Nephron progenitor cell (in vitro differentiated cells): Measurements from ENCODE around the gene KCNH5.

Experiments
- DNase-seq: peaks from one replicate; pipeline ENCODE4 v3.0.0; 2021
- H3K27ac Mint-ChIP-seq: 2 replicates; pipeline ENCODE4 v1.8.0; 2021; ENCODE audit warnings: mild to moderate bottlenecking, moderate library complexity, mixed read lengths
- H3K27me3 Mint-ChIP-seq: 2 replicates; pipeline ENCODE4 v1.8.0; 2021; ENCODE audit warnings: mild to moderate bottlenecking, low read depth, mixed read lengths; ENCODE audit not compliant: poor library complexity
- H3K36me3 Mint-ChIP-seq: 2 replicates; pipeline ENCODE4 v1.8.0; 2021; ENCODE audit warnings: low read depth, mixed read lengths
- H3K4me1 Mint-ChIP-seq: 2 replicates; pipeline ENCODE4 v1.8.0; 2021; ENCODE audit warnings: mixed read lengths
- H3K4me3 Mint-ChIP-seq: 2 replicates; pipeline ENCODE4 v1.8.0; 2021; ENCODE audit warnings: mild to moderate bottlenecking, moderate library complexity, mixed read lengths
- H3K9me3 Mint-ChIP-seq: 2 replicates; pipeline ENCODE4 v1.8.0; 2021; ENCODE audit warnings: mild to moderate bottlenecking, moderate library complexity, mixed read lengths
- CTCF ChIP-seq: fragments of 200-600 bp; sonication (generic); IDR thresholded peaks from 2 replicates; pipeline ENCODE4 v1.5.0; 2021; ENCODE audit warnings: antibody characterized with exemption

Gene KCNH5

DNA sequence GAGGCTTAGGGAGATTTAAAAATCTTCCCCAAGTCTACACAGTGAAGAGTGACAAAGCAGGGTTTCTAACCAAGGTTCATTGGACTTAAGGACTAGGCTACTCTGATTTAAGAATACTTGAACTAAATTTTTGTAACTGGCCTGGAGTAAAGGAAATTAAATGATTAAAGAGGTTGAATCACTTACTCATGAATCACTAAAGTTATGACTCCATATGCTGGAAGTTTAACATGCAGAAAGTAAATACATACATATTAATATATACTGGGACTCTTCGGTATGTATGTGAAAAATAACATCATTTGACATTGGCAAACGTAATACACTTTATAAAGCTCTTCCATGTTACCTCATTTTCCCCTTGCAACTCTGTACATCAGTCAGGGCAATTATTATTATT lies 322.9 kb downstream of the KCNH5 start:
- no peak for DNase-seq
- Mint-ChIP-seq H3K27me3 (peaks cover 4% of the 10 kb centered on the region), H3K36me3 (peaks cover 18% of the 10 kb centered on the region), H3K4me1 (no peaks in the 10 kb centered on the region), H3K9me3 (no peaks in the 10 kb centered on the region), H3K4me3 (no peak overlapping the region), H3K27ac (no peak overlapping the region)
- no peak for TF ChIP-seq CTCF

- no peaks in the 10 kb centered on the region for H3K9me3 Mint-ChIP-seq
- no peak for TF ChIP-seq CTCF
Observed at GRCh38 chr14:62718629-62719028, 326.6 kb downstream of the KCNH5 start.

GRCh38 chr14:62711351-62712023 lies 333.8 kb downstream of the KCNH5 start:
- no peaks in the 10 kb centered on the region for H3K9me3 Mint-ChIP-seq
- H3K27ac Mint-ChIP-seq = peak overlapping the region; percentile 77
- H3K4me3 Mint-ChIP-seq = no peak overlapping the region
- H3K36me3 Mint-ChIP-seq = peaks cover 12% of the 10 kb centered on the region
- H3K4me1 Mint-ChIP-seq = peaks cover 39% of the 10 kb centered on the region
- H3K27me3 Mint-ChIP-seq = no peaks in the 10 kb centered on the region
- no peak for TF ChIP-seq CTCF
- DNase-seq = peak; percentile 30

More at GRCh38 chr14:62718629-62719028, 326.6 kb downstream of the KCNH5 start:
- H3K27ac Mint-ChIP-seq = no peak overlapping the region
- H3K27me3 Mint-ChIP-seq = peaks cover 4% of the 10 kb centered on the region
- H3K36me3 Mint-ChIP-seq = peaks cover 14% of the 10 kb centered on the region
- no peaks in the 10 kb centered on the region for H3K4me1 Mint-ChIP-seq
- DNase-seq = no peak
- H3K4me3 Mint-ChIP-seq = no peak overlapping the region

DNA sequence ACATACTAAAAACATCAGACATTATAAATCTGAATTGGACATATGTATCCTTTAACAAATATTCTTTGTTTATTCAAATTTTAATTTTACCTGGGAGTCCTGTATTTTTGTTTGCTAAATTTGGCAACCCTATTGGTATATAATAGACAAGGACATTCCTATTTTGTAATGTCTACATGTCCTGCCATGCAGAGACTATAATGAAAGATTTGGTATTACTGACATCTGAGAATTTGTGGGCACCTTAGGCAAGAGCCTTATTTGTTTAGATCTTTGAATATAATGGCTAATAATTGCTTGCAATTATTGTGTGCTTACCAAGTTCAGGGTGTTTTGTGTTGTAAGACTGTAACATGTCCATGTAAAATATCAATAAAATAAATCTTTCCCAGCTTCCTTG lies 334.4 kb downstream of the KCNH5 start:
- DNase-seq = no peak
- Mint-ChIP-seq H3K27ac (no peak overlapping the region), H3K4me3 (no peak overlapping the region), H3K4me1 (peaks cover 44% of the 10 kb centered on the region), H3K36me3 (peaks cover 12% of the 10 kb centered on the region), H3K9me3 (no peaks in the 10 kb centered on the region), H3K27me3 (no peaks in the 10 kb centered on the region)
- no peak for TF ChIP-seq CTCF

DNA sequence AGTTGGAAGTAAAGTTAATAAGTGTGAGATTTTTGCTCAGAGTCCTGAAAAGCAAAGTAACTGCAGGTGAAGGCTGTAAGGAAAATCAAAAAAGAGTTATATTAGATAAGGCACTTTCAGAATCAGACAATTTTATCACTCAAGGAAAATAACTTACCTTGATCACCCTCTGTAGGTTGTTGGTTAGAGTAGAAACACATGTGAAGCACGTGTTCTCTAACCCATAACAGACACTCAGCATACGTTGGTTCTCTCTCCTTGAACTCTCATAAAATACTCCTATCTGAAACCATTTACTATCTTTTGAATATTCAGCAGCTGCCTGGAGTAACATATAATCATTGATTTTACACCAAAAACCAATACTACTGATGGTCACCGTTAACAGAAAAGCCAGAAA lies 335.5 kb downstream of the KCNH5 start:
- Mint-ChIP-seq H3K36me3 (peaks cover 12% of the 10 kb centered on the region), H3K9me3 (no peaks in the 10 kb centered on the region), H3K27ac (no peak overlapping the region), H3K27me3 (no peaks in the 10 kb centered on the region), H3K4me1 (peaks cover 44% of the 10 kb centered on the region), H3K4me3 (no peak overlapping the region)
- no peak for DNase-seq
- TF ChIP-seq CTCF = no peak

- no peak for TF ChIP-seq CTCF
- no peaks in the 10 kb centered on the region for H3K9me3 Mint-ChIP-seq
Observed at GRCh38 chr14:62706217-62706616, 339.0 kb downstream of the KCNH5 start.

More at GRCh38 chr14:62706217-62706616, 339.0 kb downstream of the KCNH5 start:
- Mint-ChIP-seq H3K36me3 (peaks cover 15% of the 10 kb centered on the region), H3K27ac (no peak overlapping the region), H3K4me3 (no peak overlapping the region), H3K27me3 (no peaks in the 10 kb centered on the region), H3K4me1 (peaks cover 26% of the 10 kb centered on the region)
- no peak for DNase-seq
